ENCODE measurements around the gene CSMD2.
"Not testable (repeated sequence)": the region's sequence is repeated elsewhere in the genome, so short reads cannot be mapped to it uniquely, and the experiment has no call there.

Gene CSMD2

GRCh38 chr1:33515607-33516006 is 649.4 kb downstream of the CSMD2 start:
- H2AK5ac ChIP-seq (ENCODE audit: low read length), result no peak overlapping the region
- H2BK15ac ChIP-seq (replicated peaks; ENCODE audit: low read depth), result no peak overlapping the region
- no peak overlapping the region for H3K56ac ChIP-seq (ENCODE audit: low read length)
- no peak for DNase-seq
- no peak overlapping the region for H2BK5ac ChIP-seq (ENCODE audit: low read length)
- WGBS (ENCODE audit: extremely low coverage, insufficient coverage, low lambda C conversion rate), result no CpG with 5 or more reads among the region's 2 CpGs
- H3K9ac ChIP-seq (ENCODE audit: low read length), result no peak overlapping the region
- no peak overlapping the region for H3K18ac ChIP-seq (ENCODE audit: low read length)
- no peak overlapping the region for H4K5ac ChIP-seq (ENCODE audit: low read length)
- no peaks in the 10 kb centered on the region for H3K36me3 ChIP-seq (ENCODE audit: control insufficient read depth, insufficient read depth, low read length)
- H3K23ac ChIP-seq (ENCODE audit: low read length), result no peak overlapping the region
- no peak overlapping the region for H3K27ac ChIP-seq (ENCODE audit: low read depth, low read length)
- no peak overlapping the region for H3K4me2 ChIP-seq (ENCODE audit: low read length)
- H3K4me3 ChIP-seq (ENCODE audit: low read length), result no peak overlapping the region
- H3K4ac ChIP-seq (ENCODE audit: low read depth, low read length), result no peak overlapping the region
- H3K79me1 ChIP-seq (ENCODE audit: low read length), result no peaks in the 10 kb centered on the region
- no peak overlapping the region for H2BK120ac ChIP-seq (ENCODE audit: low read depth, low read length)
- H3K27me3 ChIP-seq (ENCODE audit: insufficient read depth, low read length, poor library complexity), result no peaks in the 10 kb centered on the region
- H3K4me1 ChIP-seq (ENCODE audit: control insufficient read depth, low read depth, low read length), result peaks cover 3% of the 10 kb centered on the region
- H4K8ac ChIP-seq (ENCODE audit: low read depth, low read length), result no peak overlapping the region
- no peaks in the 10 kb centered on the region for H3K79me2 ChIP-seq (ENCODE audit: control insufficient read depth, insufficient read depth, low read length)

GRCh38 chr1:33515112-33515511 is 649.9 kb downstream of the CSMD2 start:
- no peak overlapping the region for H3K23ac ChIP-seq (ENCODE audit: low read length)
- no peak overlapping the region for H3K18ac ChIP-seq (ENCODE audit: low read length)
- no peak overlapping the region for H3K4me3 ChIP-seq (ENCODE audit: low read length)
- H3K4me2 ChIP-seq (ENCODE audit: low read length), result no peak overlapping the region
- H2BK15ac ChIP-seq (replicated peaks; ENCODE audit: low read depth), result no peak overlapping the region
- no peak overlapping the region for H2BK5ac ChIP-seq (ENCODE audit: low read length)
- no peak overlapping the region for H4K5ac ChIP-seq (ENCODE audit: low read length)
- H3K4ac ChIP-seq (ENCODE audit: low read depth, low read length), result no peak overlapping the region
- H2BK120ac ChIP-seq (ENCODE audit: low read depth, low read length), result no peak overlapping the region
- H3K4me1 ChIP-seq (ENCODE audit: control insufficient read depth, low read depth, low read length), result peaks cover 3% of the 10 kb centered on the region
- H3K79me1 ChIP-seq (ENCODE audit: low read length), result no peaks in the 10 kb centered on the region
- H3K56ac ChIP-seq (ENCODE audit: low read length), result no peak overlapping the region
- H3K27ac ChIP-seq (ENCODE audit: low read depth, low read length), result no peak overlapping the region
- no peak overlapping the region for H4K8ac ChIP-seq (ENCODE audit: low read depth, low read length)
- no peaks in the 10 kb centered on the region for H3K27me3 ChIP-seq (ENCODE audit: insufficient read depth, low read length, poor library complexity)
- DNase-seq, result no peak
- no peak overlapping the region for H2AK5ac ChIP-seq (ENCODE audit: low read length)
- no peaks in the 10 kb centered on the region for H3K79me2 ChIP-seq (ENCODE audit: control insufficient read depth, insufficient read depth, low read length)
- no CpG with 5 or more reads among the region's 8 CpGs for WGBS (ENCODE audit: extremely low coverage, insufficient coverage, low lambda C conversion rate)
- H3K9ac ChIP-seq (ENCODE audit: low read length), result no peak overlapping the region
- H3K36me3 ChIP-seq (ENCODE audit: control insufficient read depth, insufficient read depth, low read length), result no peaks in the 10 kb centered on the region

DNA sequence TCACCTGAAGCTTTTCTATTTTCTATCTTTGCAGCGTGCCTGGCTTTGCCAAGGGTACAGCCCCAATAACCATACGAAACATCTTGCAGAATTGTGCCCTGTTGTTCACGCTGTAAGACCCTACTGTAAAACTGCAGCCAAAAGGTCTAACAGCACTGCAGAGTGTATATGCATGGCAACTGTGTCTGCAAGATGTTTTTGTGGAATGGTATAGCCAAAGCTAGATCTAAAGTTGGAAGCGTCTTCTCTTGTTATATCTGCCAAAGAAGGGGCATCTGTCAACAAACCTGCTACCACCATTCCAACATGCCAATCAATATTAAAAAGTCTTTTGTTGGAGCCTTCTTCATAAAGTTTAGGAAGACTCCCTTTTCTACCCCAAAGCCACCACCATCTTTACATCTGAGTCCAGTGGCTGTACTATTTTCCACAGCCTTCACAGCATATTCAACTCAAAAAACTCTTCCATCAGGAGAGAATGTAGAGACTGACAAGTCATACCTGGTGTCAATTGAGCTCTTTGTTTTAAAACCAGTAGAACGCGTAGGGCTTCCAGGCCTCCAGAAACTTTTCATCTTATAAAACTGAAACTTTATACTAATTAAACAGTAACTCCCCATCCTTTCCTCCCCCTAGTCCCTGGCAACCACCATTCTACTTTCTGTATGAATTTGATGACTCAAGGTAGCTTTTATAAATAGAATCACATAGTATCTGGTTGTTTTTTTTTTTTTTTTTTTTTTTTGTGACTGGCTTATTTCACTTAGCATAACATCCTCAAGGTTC is 652.6 kb downstream of the CSMD2 start:
- Histone ChIP-seq H3K79me2 (ENCODE audit: control insufficient read depth, insufficient read depth, low read length) (no peaks in the 10 kb centered on the region), H3K79me1 (ENCODE audit: low read length) (no peaks in the 10 kb centered on the region), H3K27me3 (ENCODE audit: insufficient read depth, low read length, poor library complexity) (no peaks in the 10 kb centered on the region), H4K8ac (ENCODE audit: low read depth, low read length) (no peak overlapping the region), H3K27ac (ENCODE audit: low read depth, low read length) (no peak overlapping the region), H3K4me3 (ENCODE audit: low read length) (no peak overlapping the region), H3K56ac (ENCODE audit: low read length) (no peak overlapping the region), H3K4me2 (ENCODE audit: low read length) (no peak overlapping the region), H3K4me1 (ENCODE audit: control insufficient read depth, low read depth, low read length) (peaks cover 3% of the 10 kb centered on the region), H4K5ac (ENCODE audit: low read length) (no peak overlapping the region), H3K36me3 (ENCODE audit: control insufficient read depth, insufficient read depth, low read length) (no peaks in the 10 kb centered on the region), H3K18ac (ENCODE audit: low read length) (no peak overlapping the region), H2BK15ac (replicated peaks; ENCODE audit: low read depth) (no peak overlapping the region), H3K4ac (ENCODE audit: low read depth, low read length) (no peak overlapping the region), H3K9ac (ENCODE audit: low read length) (no peak overlapping the region), H3K23ac (ENCODE audit: low read length) (no peak overlapping the region), H2BK120ac (ENCODE audit: low read depth, low read length) (no peak overlapping the region), H2AK5ac (ENCODE audit: low read length) (no peak overlapping the region), H2BK5ac (ENCODE audit: low read length) (no peak overlapping the region)
- no peak for DNase-seq
- WGBS (ENCODE audit: extremely low coverage, insufficient coverage, low lambda C conversion rate), result no CpG with 5 or more reads among the region's 6 CpGs

DNA sequence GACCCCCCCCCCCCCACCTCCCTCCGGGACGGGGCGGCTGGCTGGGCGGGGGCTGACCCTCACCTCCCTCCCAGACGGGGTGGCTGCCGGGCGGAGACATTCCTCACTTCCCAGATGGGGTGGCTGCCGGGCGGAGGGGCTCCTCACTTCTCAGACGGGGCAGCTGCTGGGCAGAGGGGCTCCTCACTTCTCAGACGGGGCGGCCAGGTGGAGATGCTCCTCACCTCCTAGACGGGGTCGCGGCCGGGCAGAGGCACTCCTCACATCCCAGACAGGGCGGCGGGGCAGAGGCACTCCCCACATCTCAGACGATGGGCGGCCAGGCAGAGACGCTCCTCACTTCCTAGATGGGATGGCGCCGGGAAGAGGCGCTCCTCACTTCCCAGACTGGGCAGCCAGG is 655.8 kb downstream of the CSMD2 start:
- not testable (repeated sequence) for H3K27ac ChIP-seq (ENCODE audit: low read depth, low read length); H4K5ac ChIP-seq (ENCODE audit: low read length); H3K4me3 ChIP-seq (ENCODE audit: low read length); DNase-seq; H3K4me1 ChIP-seq (ENCODE audit: control insufficient read depth, low read depth, low read length); H3K79me1 ChIP-seq (ENCODE audit: low read length); H2BK120ac ChIP-seq (ENCODE audit: low read depth, low read length); H3K27me3 ChIP-seq (ENCODE audit: insufficient read depth, low read length, poor library complexity); H3K79me2 ChIP-seq (ENCODE audit: control insufficient read depth, insufficient read depth, low read length); H3K36me3 ChIP-seq (ENCODE audit: control insufficient read depth, insufficient read depth, low read length); H3K18ac ChIP-seq (ENCODE audit: low read length); H3K9ac ChIP-seq (ENCODE audit: low read length); H4K8ac ChIP-seq (ENCODE audit: low read depth, low read length); H3K23ac ChIP-seq (ENCODE audit: low read length); H3K4me2 ChIP-seq (ENCODE audit: low read length); H2BK5ac ChIP-seq (ENCODE audit: low read length); H2BK15ac ChIP-seq (replicated peaks; ENCODE audit: low read depth); H2AK5ac ChIP-seq (ENCODE audit: low read length); H3K56ac ChIP-seq (ENCODE audit: low read length); H3K4ac ChIP-seq (ENCODE audit: low read depth, low read length)
- no CpG with 5 or more reads among the region's 24 CpGs for WGBS (ENCODE audit: extremely low coverage, insufficient coverage, low lambda C conversion rate)

GRCh38 chr1:33508151-33508550 is 656.9 kb downstream of the CSMD2 start:
- Histone ChIP-seq H2BK15ac (replicated peaks; ENCODE audit: low read depth) (no peak overlapping the region), H4K8ac (ENCODE audit: low read depth, low read length) (no peak overlapping the region), H2BK120ac (ENCODE audit: low read depth, low read length) (no peak overlapping the region), H3K27ac (ENCODE audit: low read depth, low read length) (no peak overlapping the region), H3K23ac (ENCODE audit: low read length) (no peak overlapping the region), H3K27me3 (ENCODE audit: insufficient read depth, low read length, poor library complexity) (no peaks in the 10 kb centered on the region), H3K4me1 (ENCODE audit: control insufficient read depth, low read depth, low read length) (no peaks in the 10 kb centered on the region), H3K18ac (ENCODE audit: low read length) (no peak overlapping the region), H3K79me2 (ENCODE audit: control insufficient read depth, insufficient read depth, low read length) (no peaks in the 10 kb centered on the region), H3K4ac (ENCODE audit: low read depth, low read length) (no peak overlapping the region), H3K79me1 (ENCODE audit: low read length) (no peaks in the 10 kb centered on the region), H4K5ac (ENCODE audit: low read length) (no peak overlapping the region), H2AK5ac (ENCODE audit: low read length) (no peak overlapping the region), H2BK5ac (ENCODE audit: low read length) (no peak overlapping the region), H3K56ac (ENCODE audit: low read length) (no peak overlapping the region), H3K4me2 (ENCODE audit: low read length) (no peak overlapping the region), H3K4me3 (ENCODE audit: low read length) (no peak overlapping the region), H3K9ac (ENCODE audit: low read length) (no peak overlapping the region), H3K36me3 (ENCODE audit: control insufficient read depth, insufficient read depth, low read length) (no peaks in the 10 kb centered on the region)
- no CpG with 5 or more reads among the region's 1 CpG for WGBS (ENCODE audit: extremely low coverage, insufficient coverage, low lambda C conversion rate)
- DNase-seq, result no peak

DNA sequence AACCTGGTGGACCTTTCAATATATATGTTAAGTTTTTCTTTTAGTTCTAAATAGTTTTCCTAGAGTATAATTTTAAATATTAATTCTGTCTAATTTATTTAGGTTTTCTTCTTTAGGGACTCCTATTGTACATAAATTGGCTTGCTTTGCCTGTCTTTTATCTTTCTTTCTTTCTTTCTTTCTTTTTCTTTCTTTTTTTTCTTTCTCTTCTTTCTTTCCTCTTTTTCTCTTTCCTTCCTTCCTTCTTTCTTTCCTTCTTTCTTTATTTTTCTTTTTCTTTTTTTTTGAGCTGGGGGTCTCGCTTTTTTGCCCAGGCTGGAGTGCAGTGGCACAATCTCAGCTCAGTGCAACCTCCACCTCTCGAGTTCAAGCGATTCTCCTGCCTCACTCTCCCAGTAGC is 657.4 kb downstream of the CSMD2 start:
- no peak overlapping the region for H3K23ac ChIP-seq (ENCODE audit: low read length)
- H3K79me2 ChIP-seq (ENCODE audit: control insufficient read depth, insufficient read depth, low read length), result no peaks in the 10 kb centered on the region
- no peak overlapping the region for H3K4me2 ChIP-seq (ENCODE audit: low read length)
- H3K4me1 ChIP-seq (ENCODE audit: control insufficient read depth, low read depth, low read length), result no peaks in the 10 kb centered on the region
- no peak overlapping the region for H2BK5ac ChIP-seq (ENCODE audit: low read length)
- no peak overlapping the region for H4K8ac ChIP-seq (ENCODE audit: low read depth, low read length)
- no peak overlapping the region for H2BK120ac ChIP-seq (ENCODE audit: low read depth, low read length)
- no peak overlapping the region for H3K4ac ChIP-seq (ENCODE audit: low read depth, low read length)
- whole genome bisulfite sequencing (ENCODE audit: extremely low coverage, insufficient coverage, low lambda C conversion rate), result no CpG with 5 or more reads among the region's 3 CpGs
- no peaks in the 10 kb centered on the region for H3K27me3 ChIP-seq (ENCODE audit: insufficient read depth, low read length, poor library complexity)
- H4K5ac ChIP-seq (ENCODE audit: low read length), result no peak overlapping the region
- H3K79me1 ChIP-seq (ENCODE audit: low read length), result no peaks in the 10 kb centered on the region
- H2BK15ac ChIP-seq (replicated peaks; ENCODE audit: low read depth), result no peak overlapping the region
- H3K36me3 ChIP-seq (ENCODE audit: control insufficient read depth, insufficient read depth, low read length), result no peaks in the 10 kb centered on the region
- H3K27ac ChIP-seq (ENCODE audit: low read depth, low read length), result no peak overlapping the region
- H3K56ac ChIP-seq (ENCODE audit: low read length), result no peak overlapping the region
- H3K9ac ChIP-seq (ENCODE audit: low read length), result no peak overlapping the region
- no peak overlapping the region for H3K4me3 ChIP-seq (ENCODE audit: low read length)
- H3K18ac ChIP-seq (ENCODE audit: low read length), result no peak overlapping the region
- no peak for DNase-seq
- no peak overlapping the region for H2AK5ac ChIP-seq (ENCODE audit: low read length)

Measured in mesendoderm (in vitro differentiated cells).